Activated CD8-positive, alpha-beta memory T cell treated with anti-CD3 and anti-CD28 coated beads, Interleukin-2, amount 50 U/mL, for 4 hours (primary cell): ENCODE measurements around the gene GAA.

Experiments used
- DNase-seq: peaks from one replicate; pipeline ENCODE4 v3.0.0-alpha.2; 2020

Gene GAA

DNA sequence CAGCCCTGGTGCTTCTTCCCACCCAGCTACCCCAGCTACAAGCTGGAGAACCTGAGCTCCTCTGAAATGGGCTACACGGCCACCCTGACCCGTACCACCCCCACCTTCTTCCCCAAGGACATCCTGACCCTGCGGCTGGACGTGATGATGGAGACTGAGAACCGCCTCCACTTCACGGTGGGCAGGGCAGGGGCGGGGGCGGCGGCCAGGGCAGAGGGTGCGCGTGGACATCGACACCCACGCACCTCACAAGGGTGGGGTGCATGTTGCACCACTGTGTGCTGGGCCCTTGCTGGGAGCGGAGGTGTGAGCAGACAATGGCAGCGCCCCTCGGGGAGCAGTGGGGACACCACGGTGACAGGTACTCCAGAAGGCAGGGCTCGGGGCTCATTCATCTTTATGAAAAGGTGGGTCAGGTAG lies 3.6 kb downstream of the GAA start:
- no peak for DNase-seq

DNA sequence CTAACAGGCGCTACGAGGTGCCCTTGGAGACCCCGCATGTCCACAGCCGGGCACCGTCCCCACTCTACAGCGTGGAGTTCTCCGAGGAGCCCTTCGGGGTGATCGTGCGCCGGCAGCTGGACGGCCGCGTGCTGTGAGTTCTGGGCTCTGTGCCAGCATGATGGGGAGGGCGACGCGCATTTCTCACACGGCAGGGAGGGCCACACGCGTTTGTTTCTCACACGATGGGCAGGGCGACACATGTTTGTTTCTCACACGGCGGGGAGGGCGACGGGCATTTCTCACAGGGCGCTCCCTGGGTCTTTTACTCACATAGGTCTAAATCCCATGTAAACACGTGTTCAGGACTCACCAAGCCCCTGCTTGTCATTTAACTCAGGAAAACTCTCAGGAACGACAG lies 4.4 kb downstream of the GAA start:
- DNase-seq: no peak

DNA sequence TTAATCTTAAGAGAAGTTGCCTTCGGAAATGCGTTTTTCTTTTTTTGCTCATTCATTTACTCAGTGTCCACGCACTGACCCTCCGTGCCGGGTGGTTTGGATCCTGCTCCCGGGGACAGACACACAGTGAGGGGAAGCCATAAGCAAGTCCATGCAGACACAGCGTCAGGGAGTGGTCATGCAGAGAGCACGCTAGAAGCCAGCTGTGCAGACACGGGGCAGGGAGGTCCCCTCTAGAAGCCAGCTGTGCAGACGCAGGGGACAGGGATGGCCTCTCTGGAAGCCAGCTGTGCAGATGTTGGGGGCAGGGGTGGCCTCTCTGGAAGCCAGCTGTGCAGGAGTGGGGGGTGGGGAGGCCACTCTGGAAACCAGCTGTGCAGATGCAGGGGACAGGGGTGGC lies 4.8 kb downstream of the GAA start:
- no peak for DNase-seq

DNA sequence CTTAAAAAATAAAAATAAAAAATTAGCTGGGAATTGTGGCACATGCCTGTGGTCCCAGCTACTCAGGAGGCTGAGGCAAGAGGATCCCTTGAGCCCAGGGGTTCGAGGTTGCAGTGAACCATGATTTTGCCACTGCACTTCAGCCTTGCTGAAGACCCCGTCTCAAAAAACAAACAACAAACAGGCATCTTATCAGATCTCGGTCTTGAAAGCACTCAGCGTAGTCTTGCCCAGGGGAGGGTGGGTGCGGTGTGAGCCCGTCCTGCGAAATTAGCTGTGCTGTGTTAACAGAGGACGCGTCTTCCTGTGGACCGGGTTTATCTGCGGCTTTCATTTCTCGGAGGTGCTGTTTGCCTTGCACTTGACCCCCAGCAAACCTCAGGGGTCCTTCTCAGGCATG lies 5.4 kb downstream of the GAA start:
- no peak for DNase-seq

DNA sequence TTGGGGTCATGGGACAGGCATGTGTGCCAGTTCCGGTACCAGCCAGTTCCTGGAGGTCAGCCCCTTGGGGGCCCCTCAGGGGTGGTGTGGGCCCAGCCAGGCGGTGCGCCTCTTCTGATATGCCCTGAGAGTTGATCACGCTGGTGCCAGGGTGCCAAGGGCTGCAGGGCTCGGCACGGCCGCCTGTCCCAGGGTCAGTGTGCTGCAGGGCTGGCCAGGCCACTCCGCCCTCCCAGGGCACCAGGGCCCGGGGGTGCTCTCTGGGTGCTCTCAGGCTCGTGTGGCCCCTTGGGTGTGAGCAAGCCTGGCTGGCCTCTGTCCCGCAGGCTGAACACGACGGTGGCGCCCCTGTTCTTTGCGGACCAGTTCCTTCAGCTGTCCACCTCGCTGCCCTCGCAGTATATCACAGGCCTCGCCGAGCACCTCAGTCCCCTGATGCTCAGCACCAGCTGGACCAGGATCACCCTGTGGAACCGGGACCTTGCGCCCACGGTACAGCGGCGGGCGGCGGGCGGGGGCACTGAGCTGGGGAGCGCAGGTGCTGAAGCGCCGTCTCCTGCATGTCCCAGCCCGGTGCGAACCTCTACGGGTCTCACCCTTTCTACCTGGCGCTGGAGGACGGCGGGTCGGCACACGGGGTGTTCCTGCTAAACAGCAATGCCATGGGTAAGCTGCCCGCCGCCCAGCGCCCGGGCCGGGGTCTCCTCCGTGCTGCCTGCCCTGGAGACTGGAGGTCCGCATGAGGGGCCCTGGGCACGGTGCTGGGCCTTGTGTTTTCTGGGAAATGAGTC lies 6.0 kb downstream of the GAA start:
- no peak for DNase-seq

DNA sequence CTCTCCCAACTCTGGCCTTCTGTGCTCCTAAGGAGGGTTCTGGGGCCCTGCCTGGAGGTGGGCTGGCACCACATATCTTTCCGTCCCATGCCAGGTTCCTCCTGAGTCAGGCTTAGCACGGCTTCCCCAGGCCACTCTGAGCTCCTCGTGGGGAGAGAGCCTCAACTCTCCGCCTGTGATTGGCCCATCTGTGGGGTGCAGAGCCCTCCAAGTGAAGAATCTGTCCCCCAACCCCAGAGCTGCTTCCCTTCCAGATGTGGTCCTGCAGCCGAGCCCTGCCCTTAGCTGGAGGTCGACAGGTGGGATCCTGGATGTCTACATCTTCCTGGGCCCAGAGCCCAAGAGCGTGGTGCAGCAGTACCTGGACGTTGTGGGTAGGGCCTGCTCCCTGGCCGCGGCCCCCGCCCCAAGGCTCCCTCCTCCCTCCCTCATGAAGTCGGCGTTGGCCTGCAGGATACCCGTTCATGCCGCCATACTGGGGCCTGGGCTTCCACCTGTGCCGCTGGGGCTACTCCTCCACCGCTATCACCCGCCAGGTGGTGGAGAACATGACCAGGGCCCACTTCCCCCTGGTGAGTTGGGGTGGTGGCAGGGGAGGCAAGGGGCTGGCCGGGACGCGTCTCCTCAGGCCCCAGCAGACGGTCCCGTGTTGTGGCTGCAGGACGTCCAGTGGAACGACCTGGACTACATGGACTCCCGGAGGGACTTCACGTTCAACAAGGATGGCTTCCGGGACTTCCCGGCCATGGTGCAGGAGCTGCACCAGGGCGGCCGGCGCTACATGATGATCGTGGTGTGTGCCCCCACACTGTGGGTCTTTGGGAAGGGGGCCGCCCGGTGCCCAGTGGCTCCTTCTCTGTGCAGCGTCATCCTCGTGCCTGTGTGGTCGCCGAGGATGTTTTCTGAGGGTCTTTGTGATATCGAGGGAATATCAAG lies 6.9 kb downstream of the GAA start:
- no peak for DNase-seq

DNA sequence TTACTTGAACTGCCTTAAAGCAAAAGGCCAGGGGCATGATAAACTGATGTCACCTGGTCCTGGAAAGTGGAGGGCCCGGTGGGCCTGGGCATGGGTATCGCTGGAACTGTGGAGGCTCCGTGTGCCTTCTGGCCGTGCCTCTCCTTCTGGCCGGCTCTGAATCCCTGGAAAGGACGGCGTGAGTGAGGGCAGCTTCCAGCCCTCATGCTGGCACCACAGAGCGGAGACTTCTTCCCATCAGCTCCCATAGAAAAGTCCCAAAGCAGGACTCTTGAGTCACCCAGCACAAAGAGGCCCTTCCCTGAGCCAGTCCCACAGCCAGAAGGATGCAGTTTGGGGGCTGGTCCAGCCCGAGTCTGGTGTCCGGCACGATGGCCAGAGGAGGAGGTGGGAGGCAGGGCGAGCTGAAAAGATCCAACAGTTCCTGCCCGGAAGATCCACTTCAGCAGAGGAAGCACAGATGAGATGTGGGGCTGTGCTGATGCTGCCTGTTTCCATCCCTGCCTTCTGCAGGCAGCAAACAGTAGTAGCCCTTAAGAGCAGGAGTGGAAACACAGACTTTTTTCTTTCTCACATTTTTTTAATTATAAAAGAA lies 7.8 kb downstream of the GAA start:
- no peak for DNase-seq

DNA sequence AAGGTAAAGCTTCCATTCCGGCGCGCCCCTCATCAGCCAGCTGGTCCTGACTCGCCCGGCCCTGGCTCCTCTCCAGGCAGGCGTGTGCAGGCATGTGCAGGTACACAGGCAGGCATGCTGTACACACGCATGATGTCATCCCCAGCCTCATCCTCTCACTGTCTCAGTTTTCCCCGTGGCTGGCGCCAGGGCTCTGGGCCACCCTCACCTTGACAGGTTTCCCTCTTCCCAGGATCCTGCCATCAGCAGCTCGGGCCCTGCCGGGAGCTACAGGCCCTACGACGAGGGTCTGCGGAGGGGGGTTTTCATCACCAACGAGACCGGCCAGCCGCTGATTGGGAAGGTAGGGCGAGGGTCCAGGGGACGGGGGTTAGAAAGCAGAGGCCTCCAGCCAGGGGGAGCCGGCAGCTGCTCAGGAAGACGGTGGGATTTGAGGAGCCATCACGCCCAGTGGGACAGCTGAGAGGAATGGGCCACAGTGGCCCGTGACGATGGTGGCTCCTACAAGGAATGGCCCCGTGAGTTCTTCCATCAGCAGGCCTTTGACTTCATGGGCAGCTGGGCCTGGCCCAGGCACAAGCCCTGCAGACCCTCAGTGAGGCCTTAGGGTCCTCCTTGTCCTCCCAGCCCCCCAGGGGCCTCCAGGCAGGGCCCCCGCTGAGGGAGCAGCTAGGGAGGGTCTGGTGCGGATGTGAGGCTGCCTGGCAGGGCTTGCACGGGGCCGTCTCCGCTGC lies 8.5 kb downstream of the GAA start:
- DNase-seq: no peak

DNA sequence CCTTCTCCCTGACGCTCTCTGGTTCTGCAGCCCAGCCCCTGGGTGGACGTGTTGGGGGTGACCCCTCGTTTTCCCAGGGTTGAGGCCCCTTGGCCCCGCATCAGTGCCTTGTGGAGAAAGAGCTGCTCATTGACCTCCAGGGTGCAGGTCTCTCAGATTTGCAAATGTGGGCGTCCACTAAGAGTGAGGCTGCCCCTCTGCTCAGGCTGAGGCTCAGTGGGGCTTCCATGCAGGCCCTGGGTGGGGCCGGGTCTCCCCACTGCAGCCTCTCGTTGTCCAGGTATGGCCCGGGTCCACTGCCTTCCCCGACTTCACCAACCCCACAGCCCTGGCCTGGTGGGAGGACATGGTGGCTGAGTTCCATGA lies 9.0 kb downstream of the GAA start:
- no peak for DNase-seq

DNA sequence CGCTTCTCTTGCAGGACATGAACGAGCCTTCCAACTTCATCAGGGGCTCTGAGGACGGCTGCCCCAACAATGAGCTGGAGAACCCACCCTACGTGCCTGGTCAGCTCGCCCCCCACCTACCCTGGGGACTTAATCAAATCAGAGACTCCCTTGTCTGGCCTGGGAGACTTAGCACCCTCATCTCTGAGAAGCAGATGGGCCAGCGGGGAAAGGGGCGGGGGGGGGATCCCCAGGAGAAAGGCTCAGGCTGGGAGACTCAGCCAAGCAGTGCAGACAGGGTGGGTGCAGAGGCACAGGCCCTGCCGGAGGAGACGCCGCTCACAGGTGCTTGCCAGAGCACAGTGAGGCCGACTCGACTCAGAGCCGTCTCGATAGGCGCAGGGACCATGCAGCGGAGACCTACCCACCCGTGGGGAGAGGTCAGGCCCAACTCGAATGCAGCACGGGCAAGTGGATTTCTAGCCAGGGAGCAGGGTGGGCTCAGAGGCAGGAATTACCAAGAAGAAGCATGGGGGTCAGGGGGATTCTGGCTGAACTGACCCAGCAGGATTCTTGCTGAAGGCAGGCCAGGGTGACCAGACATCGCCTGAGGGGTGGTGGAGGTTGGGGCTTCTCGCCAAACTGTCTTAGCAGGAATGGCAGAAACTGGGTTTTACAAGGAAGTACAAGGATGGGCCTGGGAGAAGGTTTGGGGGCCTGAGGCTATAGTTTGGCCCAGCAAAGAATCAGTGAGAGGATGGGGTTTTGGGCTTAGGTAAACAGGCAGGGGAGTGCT lies 9.7 kb downstream of the GAA start:
- DNase-seq: no peak

DNA sequence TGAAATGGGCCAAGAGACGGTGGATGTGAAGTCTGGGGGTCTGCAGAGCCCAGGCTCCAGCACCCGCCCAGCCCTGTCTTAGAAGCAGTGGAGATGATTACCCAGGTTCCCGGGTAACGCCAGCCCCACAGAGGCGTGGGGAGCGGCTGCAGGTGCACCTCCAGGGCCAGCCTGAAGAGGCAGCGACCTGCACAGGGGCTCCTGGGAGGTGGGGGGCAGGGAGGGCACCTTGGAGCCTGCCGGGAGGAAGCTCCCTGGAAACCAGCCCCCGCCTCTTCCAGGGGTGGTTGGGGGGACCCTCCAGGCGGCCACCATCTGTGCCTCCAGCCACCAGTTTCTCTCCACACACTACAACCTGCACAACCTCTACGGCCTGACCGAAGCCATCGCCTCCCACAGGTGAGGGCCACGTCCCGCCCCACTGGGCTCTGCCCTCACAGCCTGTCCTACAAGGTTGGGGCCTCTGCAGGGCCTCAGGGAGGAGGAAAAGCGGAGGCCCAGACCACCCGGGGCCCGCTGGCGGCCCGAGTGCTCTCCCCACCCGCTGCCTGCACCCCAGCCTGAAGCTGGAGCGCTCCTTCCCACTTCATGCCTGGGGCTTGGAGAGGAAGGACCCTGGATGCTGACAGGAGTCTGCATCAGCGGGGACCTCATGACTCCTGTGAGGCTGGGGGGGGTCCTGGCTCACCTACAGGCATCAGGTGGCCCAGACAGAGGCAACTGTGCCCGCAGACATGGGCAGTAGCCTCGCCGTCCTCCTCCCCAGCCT lies 10.5 kb downstream of the GAA start:
- DNase-seq: no peak

DNA sequence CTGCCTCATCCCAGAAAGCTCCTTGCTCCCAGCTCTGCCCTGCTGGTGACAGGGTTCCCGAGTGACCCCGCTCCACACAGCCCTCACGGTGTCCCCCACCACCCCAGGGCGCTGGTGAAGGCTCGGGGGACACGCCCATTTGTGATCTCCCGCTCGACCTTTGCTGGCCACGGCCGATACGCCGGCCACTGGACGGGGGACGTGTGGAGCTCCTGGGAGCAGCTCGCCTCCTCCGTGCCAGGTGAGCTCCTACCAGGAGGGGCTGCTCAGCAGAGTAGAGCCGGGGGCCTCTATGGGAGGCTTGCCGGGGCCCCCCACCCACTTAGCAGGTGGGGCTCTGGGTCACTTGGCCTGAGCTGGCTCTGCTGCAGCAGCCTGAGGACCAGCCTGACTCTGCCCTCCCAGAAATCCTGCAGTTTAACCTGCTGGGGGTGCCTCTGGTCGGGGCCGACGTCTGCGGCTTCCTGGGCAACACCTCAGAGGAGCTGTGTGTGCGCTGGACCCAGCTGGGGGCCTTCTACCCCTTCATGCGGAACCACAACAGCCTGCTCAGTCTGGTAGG lies 11.2 kb downstream of the GAA start:
- DNase-seq: no peak

DNA sequence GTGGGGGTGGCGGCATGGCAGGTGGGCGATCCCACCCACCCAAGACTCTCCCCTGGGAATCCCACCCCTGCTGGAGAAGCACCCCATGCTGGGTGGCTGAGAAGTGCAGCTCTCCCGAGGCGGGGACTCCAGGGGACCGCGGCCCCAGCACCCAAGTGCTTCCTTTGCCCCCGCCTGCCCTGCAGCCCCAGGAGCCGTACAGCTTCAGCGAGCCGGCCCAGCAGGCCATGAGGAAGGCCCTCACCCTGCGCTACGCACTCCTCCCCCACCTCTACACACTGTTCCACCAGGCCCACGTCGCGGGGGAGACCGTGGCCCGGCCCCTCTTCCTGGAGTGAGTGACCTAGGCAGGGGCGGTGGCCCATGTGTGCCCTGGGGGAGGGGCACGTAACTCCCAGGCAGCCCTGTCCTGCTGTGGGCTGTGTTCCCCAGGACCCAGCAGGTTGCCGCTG lies 11.7 kb downstream of the GAA start:
- no peak for DNase-seq

DNA sequence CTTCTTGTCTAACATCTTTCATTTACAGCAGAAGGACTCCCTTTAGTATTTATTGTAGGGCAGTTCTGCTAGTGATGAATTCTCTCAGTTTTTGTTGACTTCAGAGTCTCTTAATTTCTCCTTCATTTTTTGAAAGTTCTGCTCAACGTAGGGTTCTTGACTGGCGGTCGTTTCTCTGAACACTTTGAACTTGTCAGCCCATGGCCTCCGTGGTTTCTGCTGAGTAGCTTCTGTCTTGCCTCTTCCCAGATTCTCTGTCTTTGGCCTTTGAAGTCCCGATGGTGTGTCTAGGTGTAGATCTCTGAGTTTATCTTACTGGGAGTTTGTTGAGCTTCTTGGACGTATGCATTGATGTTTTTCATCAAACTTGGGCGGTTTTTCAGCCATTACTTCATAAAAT lies 13.4 kb downstream of the GAA start:
- no peak for DNase-seq

DNA sequence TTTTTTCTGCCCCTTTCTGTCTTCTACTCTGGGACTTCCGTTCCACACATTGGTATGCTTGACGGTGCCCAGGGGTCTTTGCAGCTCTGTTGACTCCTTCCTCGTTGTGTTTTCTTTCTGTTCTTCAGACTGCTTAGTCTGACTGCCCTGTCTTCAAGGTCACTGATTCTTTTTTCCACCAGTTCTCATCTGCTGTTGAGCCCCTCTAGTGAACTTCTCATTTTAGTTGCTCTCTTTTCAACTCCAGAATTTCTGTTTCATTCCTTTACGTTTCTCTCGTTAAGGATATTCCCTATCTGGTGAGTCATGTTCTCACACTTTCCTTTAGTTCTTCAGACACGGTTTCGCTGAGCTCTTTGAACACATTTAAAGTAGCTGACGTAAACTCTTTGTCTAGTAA lies 13.8 kb downstream of the GAA start:
- DNase-seq: no peak

DNA sequence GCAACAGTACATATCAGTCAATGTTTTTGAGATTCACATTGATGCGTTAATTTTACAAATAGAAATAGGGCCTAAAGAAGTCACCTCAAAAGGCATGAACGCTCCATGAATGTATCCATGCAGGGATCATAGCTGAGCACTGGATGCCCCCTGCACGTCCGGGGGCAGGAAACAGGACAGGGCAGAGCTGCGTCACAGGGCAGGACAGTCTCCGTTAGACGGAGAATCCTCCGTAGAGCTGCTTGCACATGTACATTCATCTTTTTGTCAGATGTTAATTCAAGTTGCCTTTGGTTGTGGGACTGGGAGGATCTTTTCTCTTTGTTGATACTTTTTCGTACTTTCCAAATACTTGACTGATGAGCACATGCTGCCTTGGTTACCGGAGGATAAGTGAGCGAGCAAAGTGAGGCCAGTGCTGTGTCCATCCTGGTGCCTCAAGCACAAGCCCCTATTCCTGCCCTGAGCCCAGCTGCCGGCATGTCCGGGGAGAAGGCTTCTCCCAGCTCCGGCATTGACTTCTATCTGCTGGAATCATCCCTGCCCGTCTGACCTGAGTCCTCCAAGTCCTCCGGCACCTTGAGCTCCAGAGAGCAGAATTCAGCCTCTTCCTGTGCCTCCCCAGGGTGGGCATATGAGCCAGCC lies 15.0 kb downstream of the GAA start:
- no peak for DNase-seq

DNA sequence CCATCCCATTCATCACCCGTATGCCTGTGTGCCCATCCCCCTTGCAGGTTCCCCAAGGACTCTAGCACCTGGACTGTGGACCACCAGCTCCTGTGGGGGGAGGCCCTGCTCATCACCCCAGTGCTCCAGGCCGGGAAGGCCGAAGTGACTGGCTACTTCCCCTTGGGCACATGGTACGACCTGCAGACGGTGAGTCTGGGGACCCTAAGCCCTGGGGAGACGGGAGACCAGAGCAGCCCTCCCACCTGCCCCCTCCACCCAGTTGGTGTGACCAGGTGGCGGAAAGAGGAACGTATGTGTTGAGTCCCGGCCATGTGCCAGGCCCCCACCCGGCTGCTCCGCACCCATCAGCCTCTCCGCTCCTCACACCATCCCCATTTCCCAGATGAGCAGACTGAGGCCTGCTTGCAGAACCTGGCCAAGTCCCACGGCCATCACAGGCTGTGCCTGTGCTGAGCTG lies 15.6 kb downstream of the GAA start:
- DNase-seq: no peak

DNA sequence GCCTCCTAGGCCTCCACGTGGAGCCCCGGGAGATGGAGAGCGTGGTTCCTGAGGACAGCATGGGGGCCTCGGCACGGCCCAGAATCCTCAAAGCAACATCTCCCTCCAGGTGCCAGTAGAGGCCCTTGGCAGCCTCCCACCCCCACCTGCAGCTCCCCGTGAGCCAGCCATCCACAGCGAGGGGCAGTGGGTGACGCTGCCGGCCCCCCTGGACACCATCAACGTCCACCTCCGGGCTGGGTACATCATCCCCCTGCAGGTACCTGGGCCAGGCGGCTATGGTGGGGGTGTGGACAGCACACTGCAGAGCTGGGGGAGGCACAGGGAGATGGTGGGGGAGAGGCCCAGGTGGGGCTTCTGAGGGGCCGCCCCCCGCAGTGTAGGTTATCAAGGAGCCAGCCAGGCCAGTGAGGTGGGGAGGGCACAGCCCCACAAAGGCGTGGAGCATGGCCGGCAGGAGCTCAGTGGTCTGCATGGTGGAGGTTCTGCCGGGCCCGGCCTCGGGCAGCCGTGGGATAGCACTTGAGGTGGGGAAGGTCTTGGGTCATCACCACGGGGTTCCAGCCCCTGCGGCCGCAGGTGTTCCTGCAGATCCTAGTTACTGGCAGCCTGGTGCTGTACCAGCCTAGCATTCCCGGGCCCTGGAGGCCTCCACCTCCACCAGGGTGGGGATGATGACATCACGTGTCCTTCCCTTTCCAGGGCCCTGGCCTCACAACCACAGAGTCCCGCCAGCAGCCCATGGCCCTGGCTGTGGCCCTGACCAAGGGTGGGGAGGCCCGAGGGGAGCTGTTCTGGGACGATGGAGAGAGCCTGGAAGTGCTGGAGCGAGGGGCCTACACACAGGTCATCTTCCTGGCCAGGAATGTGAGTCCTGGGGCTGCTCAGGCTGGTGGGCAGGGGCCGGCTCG lies 16.4 kb downstream of the GAA start:
- DNase-seq: no peak

DNA sequence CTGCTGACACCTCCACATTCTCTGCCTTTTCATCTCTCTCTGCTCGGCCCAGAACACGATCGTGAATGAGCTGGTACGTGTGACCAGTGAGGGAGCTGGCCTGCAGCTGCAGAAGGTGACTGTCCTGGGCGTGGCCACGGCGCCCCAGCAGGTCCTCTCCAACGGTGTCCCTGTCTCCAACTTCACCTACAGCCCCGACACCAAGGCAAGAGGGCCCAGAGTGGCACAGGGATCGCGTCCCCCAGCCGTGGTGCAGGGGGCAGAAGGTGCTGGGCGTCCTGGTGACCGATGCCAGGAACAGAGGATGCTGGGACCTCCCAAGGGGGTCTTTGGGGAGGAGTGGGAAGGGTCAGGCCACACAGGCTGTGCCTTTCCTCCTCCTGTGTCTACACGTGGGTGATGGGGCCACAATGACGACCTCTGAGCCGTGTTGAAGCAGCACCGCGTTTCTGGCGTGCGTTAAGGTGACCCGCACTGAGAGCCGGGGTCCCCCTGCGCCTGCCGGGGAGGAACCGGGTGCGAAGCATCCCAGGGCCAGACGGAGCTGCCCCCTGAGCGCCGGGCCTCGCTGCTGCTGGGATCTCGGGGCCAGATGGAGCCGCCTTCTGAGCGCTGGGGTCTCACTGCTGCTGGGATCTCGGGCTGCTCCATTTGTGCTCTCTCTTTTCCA lies 17.4 kb downstream of the GAA start:
- no peak for DNase-seq
